Testis (tissue), 2 donors: ENCODE data around the gene ZNF277.

ENCODE experiments used
- POLR2A ChIP-seq: fragments of 450-650 bp; IDR thresholded peaks from one replicate; pipeline ENCODE4 v1.6.1; 2017; ENCODE audit warnings: antibody characterized with exemption, mild to moderate bottlenecking, moderate library complexity
- TF ChIP-seq, protein P1 (sequence below), 3 experiments: fragments of 450-650 bp in 2 of 3; fragments of 200-600 bp in 1 of 3; sonication (generic) in 1 of 3; IDR thresholded peaks; one replicate each; pipeline ENCODE4 v1.5.1; 2016 to 2019; ENCODE audit warnings: antibody characterized with exemption in 3 of 3, mild to moderate bottlenecking in 2 of 3, moderate library complexity in 1 of 3

DNA sequence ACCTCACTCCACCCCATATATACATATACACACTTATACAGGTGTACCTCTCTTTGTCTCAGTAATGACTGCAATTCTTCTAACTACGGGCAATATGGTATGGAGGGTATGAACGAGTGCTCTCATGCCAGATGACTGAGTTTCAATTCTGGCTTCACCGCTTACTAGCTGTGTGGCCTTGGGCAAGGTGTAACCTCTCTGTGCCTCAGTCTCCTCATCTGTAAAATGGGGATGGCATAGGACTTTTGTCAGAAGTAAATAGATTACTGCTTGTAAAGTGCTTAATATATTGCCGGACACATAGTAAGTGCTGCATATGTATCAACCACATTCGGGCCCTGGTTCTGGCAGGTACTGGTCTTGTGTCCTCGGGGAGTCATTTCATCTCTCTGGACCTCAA, 183.7 kb downstream of the ZNF277 start:
- TF ChIP-seq, protein P1, sequence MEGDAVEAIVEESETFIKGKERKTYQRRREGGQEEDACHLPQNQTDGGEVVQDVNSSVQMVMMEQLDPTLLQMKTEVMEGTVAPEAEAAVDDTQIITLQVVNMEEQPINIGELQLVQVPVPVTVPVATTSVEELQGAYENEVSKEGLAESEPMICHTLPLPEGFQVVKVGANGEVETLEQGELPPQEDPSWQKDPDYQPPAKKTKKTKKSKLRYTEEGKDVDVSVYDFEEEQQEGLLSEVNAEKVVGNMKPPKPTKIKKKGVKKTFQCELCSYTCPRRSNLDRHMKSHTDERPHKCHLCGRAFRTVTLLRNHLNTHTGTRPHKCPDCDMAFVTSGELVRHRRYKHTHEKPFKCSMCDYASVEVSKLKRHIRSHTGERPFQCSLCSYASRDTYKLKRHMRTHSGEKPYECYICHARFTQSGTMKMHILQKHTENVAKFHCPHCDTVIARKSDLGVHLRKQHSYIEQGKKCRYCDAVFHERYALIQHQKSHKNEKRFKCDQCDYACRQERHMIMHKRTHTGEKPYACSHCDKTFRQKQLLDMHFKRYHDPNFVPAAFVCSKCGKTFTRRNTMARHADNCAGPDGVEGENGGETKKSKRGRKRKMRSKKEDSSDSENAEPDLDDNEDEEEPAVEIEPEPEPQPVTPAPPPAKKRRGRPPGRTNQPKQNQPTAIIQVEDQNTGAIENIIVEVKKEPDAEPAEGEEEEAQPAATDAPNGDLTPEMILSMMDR (IDR thresholded peaks at IDR 0.05) = no peak
- TF ChIP-seq POLR2A = no peak
